ENCODE results near the gene TMEM131.
"Not testable (repeated sequence)": the region's sequence is repeated elsewhere in the genome, so short reads cannot be mapped to it uniquely, and the experiment has no call there.

Gene TMEM131

GRCh38 chr2:98027538-98027937, 31.8 kb upstream of the TMEM131 start:
- Mint-ChIP-seq H3K36me3 (ENCODE audit: low read depth) (no peaks in the 10 kb centered on the region), H3K27me3 (ENCODE audit: low read depth) (peaks cover 13% of the 10 kb centered on the region), H3K9me3 (no peaks in the 10 kb centered on the region), H3K4me3 (no peak overlapping the region), H3K4me1 (ENCODE audit: low read depth) (peaks cover 15% of the 10 kb centered on the region), H3K27ac (no peak overlapping the region)

GRCh38 chr2:98026927-98027522, 31.3 kb upstream of the TMEM131 start:
- Mint-ChIP-seq H3K36me3 (ENCODE audit: low read depth) (no peaks in the 10 kb centered on the region), H3K4me3 (peak overlapping the region; percentile 21), H3K4me1 (ENCODE audit: low read depth) (peaks cover 15% of the 10 kb centered on the region)

GRCh38 chr2:98026292-98026691, 30.5 kb upstream of the TMEM131 start:
- peaks cover 12% of the 10 kb centered on the region for H3K27me3 Mint-ChIP-seq (ENCODE audit: low read depth)
- peak overlapping the region; percentile 34 for H3K4me3 Mint-ChIP-seq
- H3K4me1 Mint-ChIP-seq (ENCODE audit: low read depth): peaks cover 15% of the 10 kb centered on the region
- H3K36me3 Mint-ChIP-seq (ENCODE audit: low read depth): no peaks in the 10 kb centered on the region
- H3K9me3 Mint-ChIP-seq: no peaks in the 10 kb centered on the region
- H3K27ac Mint-ChIP-seq: no peak overlapping the region

More at GRCh38 chr2:98026927-98027522, 31.3 kb upstream of the TMEM131 start:
- H3K27me3 Mint-ChIP-seq (ENCODE audit: low read depth): peaks cover 12% of the 10 kb centered on the region
- H3K9me3 Mint-ChIP-seq: no peaks in the 10 kb centered on the region
- H3K27ac Mint-ChIP-seq: no peak overlapping the region

- Mint-ChIP-seq H3K36me3 (ENCODE audit: low read depth) (no peaks in the 10 kb centered on the region), H3K27ac (no peak overlapping the region), H3K4me3 (no peak overlapping the region), H3K4me1 (ENCODE audit: low read depth) (peaks cover 15% of the 10 kb centered on the region), H3K9me3 (no peaks in the 10 kb centered on the region), H3K27me3 (ENCODE audit: low read depth) (peaks cover 12% of the 10 kb centered on the region)
Measured at GRCh38 chr2:98025481-98026037, 29.8 kb upstream of the TMEM131 start.

GRCh38 chr2:98022067-98022466, 26.3 kb upstream of the TMEM131 start:
- not testable (repeated sequence) for H3K27ac Mint-ChIP-seq; H3K36me3 Mint-ChIP-seq (ENCODE audit: low read depth); H3K4me3 Mint-ChIP-seq; H3K9me3 Mint-ChIP-seq
- Mint-ChIP-seq H3K27me3 (ENCODE audit: low read depth) (peaks cover 12% of the 10 kb centered on the region), H3K4me1 (ENCODE audit: low read depth) (peaks cover 11% of the 10 kb centered on the region)

- Mint-ChIP-seq H3K4me1 (ENCODE audit: low read depth) (peaks cover 2% of the 10 kb centered on the region), H3K27me3 (ENCODE audit: low read depth) (peaks cover 8% of the 10 kb centered on the region), H3K36me3 (ENCODE audit: low read depth) (no peaks in the 10 kb centered on the region), H3K4me3 (no peak overlapping the region), H3K9me3 (no peaks in the 10 kb centered on the region), H3K27ac (no peak overlapping the region)
Measured at GRCh38 chr2:98020992-98021713, 25.4 kb upstream of the TMEM131 start.

GRCh38 chr2:98020516-98020915, 24.8 kb upstream of the TMEM131 start:
- H3K4me3 Mint-ChIP-seq: no peak overlapping the region
- H3K36me3 Mint-ChIP-seq (ENCODE audit: low read depth): no peaks in the 10 kb centered on the region
- no peaks in the 10 kb centered on the region for H3K9me3 Mint-ChIP-seq
- no peaks in the 10 kb centered on the region for H3K4me1 Mint-ChIP-seq (ENCODE audit: low read depth)
- H3K27ac Mint-ChIP-seq: no peak overlapping the region
- peaks cover 3% of the 10 kb centered on the region for H3K27me3 Mint-ChIP-seq (ENCODE audit: low read depth)

- Mint-ChIP-seq H3K27me3 (ENCODE audit: low read depth) (no peaks in the 10 kb centered on the region), H3K9me3 (no peaks in the 10 kb centered on the region), H3K27ac (no peak overlapping the region), H3K36me3 (ENCODE audit: low read depth) (no peaks in the 10 kb centered on the region), H3K4me3 (no peak overlapping the region), H3K4me1 (ENCODE audit: low read depth) (peaks cover 14% of the 10 kb centered on the region)
Measured at GRCh38 chr2:98016908-98017670, 21.3 kb upstream of the TMEM131 start.

GRCh38 chr2:98015671-98016070, 19.9 kb upstream of the TMEM131 start:
- H3K27me3 Mint-ChIP-seq (ENCODE audit: low read depth): no peaks in the 10 kb centered on the region
- H3K27ac Mint-ChIP-seq: no peak overlapping the region
- no peak overlapping the region for H3K4me3 Mint-ChIP-seq
- no peaks in the 10 kb centered on the region for H3K36me3 Mint-ChIP-seq (ENCODE audit: low read depth)
- H3K4me1 Mint-ChIP-seq (ENCODE audit: low read depth): peaks cover 20% of the 10 kb centered on the region
- no peaks in the 10 kb centered on the region for H3K9me3 Mint-ChIP-seq

GRCh38 chr2:98014379-98014778, 18.6 kb upstream of the TMEM131 start:
- no peaks in the 10 kb centered on the region for H3K9me3 Mint-ChIP-seq
- H3K4me3 Mint-ChIP-seq: no peak overlapping the region
- no peaks in the 10 kb centered on the region for H3K36me3 Mint-ChIP-seq (ENCODE audit: low read depth)
- no peaks in the 10 kb centered on the region for H3K27me3 Mint-ChIP-seq (ENCODE audit: low read depth)
- H3K27ac Mint-ChIP-seq: no peak overlapping the region
- peaks cover 20% of the 10 kb centered on the region for H3K4me1 Mint-ChIP-seq (ENCODE audit: low read depth)

- no peaks in the 10 kb centered on the region for H3K27me3 Mint-ChIP-seq (ENCODE audit: low read depth)
- no peak overlapping the region for H3K27ac Mint-ChIP-seq
- no peaks in the 10 kb centered on the region for H3K36me3 Mint-ChIP-seq (ENCODE audit: low read depth)
- peaks cover 20% of the 10 kb centered on the region for H3K4me1 Mint-ChIP-seq (ENCODE audit: low read depth)
- no peak overlapping the region for H3K4me3 Mint-ChIP-seq
- no peaks in the 10 kb centered on the region for H3K9me3 Mint-ChIP-seq
Measured at GRCh38 chr2:98013407-98014042, 17.8 kb upstream of the TMEM131 start.

- H3K4me3 Mint-ChIP-seq: no peak overlapping the region
- peaks cover 20% of the 10 kb centered on the region for H3K4me1 Mint-ChIP-seq (ENCODE audit: low read depth)
- no peaks in the 10 kb centered on the region for H3K27me3 Mint-ChIP-seq (ENCODE audit: low read depth)
- H3K36me3 Mint-ChIP-seq (ENCODE audit: low read depth): no peaks in the 10 kb centered on the region
- H3K9me3 Mint-ChIP-seq: no peaks in the 10 kb centered on the region
- H3K27ac Mint-ChIP-seq: no peak overlapping the region
Measured at GRCh38 chr2:98012561-98012991, 16.8 kb upstream of the TMEM131 start.

- Mint-ChIP-seq H3K4me1 (ENCODE audit: low read depth) (peaks cover 18% of the 10 kb centered on the region), H3K27ac (no peak overlapping the region), H3K9me3 (no peaks in the 10 kb centered on the region), H3K27me3 (ENCODE audit: low read depth) (no peaks in the 10 kb centered on the region), H3K36me3 (ENCODE audit: low read depth) (no peaks in the 10 kb centered on the region), H3K4me3 (no peak overlapping the region)
Measured at GRCh38 chr2:98009887-98010760, 14.4 kb upstream of the TMEM131 start.
